Measurements from ENCODE around the gene IFI44L.

- TF ChIP-seq CTCF (IDR thresholded peaks at IDR 0.05): no peak
- TF ChIP-seq POLR2A (IDR thresholded peaks at IDR 0.05): no peak
Observed at GRCh38 chr1:78633209-78633608, 13.0 kb downstream of the IFI44L start.

All from suprapubic skin (tissue), 3 donors.